Measurements from ENCODE around the gene RHOJ.

GRCh38 chr14:63326840-63327239 is 122.6 kb downstream of the RHOJ start:
- no peak for TF ChIP-seq CTCF (IDR thresholded peaks at IDR 0.05; ENCODE audit: poor library complexity)
- TF ChIP-seq EZH2phosphoT487 (IDR thresholded peaks at IDR 0.05; ENCODE audit: low read depth, severe bottlenecking, unreplicated experiment): no peak

Data from hepatocyte (in vitro differentiated cells).